Pericardium fibroblast (primary cell): ENCODE measurements around the gene NDUFS7. TPM values are rescaled to one million over a fixed set of nuclear protein-coding genes. Genes with fewer than 3 reads are reported as not detected.

Experiments
- total RNA-seq: library from RNA; depleted of rRNA; stranded (reverse); fragments of >200 nt; gene quantifications from 2 replicates; pipeline ENCODE4 v1.2.3, GENCODE V29; 2015

The NDUFS7 gene
- 74.5 and 93.4 TPM in 2 replicates for total RNA-seq

DNA sequence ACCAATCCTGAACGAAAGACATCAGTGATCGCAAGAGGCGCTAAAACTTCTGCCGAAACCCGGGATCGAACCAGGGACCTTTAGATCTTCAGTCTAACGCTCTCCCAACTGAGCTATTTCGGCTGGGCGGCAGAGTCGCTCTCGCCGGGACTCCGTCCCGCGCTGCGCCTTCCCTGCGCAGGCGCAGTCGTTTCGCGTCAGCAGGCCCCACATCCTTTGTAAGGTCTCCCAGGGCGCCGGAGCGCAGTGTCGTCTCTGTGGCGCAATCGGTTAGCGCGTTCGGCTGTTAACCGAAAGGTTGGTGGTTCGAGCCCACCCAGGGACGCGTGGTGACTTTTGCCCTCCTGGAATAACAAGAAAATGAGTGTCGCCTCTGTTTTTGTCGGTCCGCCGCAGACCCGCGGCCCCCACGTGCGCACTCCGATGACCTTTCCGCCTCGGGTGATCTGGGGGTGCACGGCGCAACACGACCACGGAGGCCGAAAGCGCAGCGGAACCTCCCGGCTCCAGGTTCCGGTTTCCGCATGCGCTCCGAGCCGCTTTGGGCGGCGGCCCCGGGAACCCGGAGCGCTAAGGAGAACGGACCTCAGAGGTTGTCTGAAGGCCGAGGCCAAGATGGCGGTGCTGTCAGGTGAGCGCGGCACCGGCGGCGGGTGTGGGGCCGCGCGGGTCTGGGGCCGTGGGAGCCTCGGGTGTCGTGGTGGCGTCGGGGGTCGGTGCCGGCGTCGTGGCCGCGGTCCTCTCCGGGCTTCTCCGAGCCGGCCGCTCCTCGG, at the start of gene NDUFS7:
TSS of gene NDUFS7 (plus strand) at position 596 of the 773 bp plus-strand sequence. CDS start at position 616, 20 bp downstream.

DNA sequence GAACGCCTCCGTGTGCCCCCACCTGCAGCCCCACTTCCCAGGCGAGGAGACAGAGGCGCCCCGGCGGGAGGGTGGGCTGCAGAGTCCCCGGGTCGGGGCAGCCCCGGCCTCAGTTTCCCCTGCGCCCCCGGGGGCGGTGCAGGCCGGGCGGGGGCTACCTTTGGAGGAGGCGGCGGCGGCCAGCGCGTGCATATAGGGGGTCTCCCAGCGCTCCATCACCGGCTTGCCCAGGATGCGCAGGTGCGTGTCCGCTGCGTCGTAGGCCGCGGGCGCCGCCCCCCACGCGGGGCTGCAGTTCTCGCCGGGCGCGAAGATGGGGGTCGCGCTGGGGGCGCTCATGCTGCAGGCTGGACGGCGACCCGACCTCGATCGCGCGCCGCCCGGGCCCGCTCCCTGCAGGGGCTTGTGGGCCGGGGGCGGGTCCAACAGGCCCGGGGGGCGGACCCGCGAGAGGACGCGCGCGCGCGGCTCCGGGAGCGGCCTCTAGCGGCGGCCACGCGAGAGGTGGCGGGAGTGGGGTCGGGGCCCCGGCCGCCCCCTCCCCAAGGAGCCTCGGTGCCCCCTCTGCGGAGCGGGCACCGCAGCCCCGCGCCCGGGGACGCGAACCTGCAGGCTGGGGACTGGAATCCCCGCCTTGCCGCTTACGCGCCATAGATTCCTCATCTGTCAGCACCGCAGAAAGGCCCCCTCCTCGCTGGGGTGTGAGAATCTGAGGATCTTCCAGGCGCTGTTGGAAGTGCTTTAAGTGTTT, 17.6 kb downstream of the NDUFS7 start, which contains the start of gene GAMT:
TSS of gene GAMT (minus strand) at position 405 of the 751 bp plus-strand sequence. CDS start at position 339, 66 bp downstream.

DNA sequence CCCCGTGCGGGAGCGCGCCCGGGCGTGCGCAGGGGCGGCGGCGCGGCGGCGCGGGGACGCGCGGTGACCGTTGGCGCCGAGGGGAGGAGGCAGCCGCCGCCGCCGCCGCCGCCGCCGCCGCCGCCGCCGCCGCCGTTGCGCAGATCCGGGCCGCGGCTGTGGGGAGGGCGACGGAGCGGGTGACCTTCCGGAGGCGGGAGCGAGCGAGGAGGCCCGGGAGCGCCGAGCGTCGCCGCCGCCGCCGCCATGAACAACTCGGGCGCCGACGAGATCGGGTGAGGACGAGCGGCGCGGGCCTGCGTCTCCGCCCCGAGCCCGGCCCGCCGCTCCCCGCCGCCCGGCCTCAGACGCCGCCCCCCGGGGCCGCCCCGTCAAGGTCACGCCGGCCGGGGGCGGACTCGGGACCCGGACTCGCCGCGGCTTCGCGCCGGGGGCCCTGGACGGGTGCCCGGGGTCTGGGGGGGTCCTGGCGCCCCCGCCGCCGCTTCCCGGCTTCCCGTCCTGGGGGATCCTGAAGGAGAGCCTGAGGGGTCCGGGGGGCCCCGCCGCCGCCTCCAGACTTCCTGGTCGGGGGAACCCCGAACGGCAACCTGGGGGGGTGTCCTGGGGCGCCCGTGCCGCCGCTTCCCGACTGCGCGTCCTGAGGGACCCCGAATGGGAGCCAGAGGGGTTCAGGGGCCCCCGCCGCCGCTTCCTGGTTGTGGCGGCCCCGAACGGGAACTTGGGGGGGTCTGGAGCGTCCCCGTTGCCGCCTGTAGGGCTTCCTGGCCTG, 24.0 kb downstream of the NDUFS7 start, which contains the start of gene DAZAP1:
TSS of gene DAZAP1 (plus strand) at position 59 of the 772 bp plus-strand sequence. CDS start at position 247, 188 bp downstream.

DNA sequence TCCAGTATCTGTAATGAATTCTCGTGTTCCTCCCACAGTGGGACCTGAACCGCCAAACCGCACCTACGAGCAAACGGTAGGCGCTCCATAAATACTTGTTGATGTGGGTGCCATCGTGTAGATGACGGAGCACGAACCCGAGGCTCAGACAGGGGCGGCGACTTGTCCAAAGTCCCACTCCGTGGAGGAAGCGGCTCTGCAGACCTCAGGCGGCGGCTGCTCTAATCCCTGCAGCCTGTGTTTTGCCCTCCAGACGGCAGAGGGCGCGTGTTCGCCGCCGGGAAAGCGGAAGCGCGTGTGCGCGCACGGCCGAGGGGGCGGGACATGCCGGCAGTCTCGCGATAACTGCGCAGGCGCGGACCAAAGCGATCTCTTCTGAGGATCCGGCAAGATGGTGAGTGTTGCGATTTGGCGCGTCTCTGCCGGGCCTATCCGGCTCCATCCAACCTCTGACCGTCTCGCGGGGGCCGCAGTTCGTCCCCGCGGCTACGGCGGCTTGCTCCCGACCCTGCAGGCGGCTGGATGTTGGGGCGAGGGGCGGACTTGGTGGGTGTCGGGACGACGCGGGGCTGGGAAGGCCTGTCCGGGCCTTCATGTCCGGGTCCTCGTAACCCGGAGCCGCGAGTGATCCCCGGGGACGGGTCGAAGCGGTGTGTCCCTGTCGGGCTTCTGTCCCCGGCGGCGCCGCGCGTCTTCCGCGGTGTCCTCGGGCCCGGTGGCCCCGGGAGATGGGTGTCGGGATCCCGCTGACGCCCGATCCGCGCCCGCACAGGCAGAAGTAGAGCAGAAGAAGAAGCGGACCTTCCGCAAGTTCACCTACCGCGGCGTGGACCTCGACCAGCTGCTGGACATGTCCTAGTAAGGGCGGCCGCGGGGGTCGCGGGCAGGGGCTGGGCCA, 54.6 kb downstream of the NDUFS7 start, which contains the start of gene RPS15:
TSS of gene RPS15 (plus strand) at position 362 of the 898 bp plus-strand sequence. CDS start at position 392, 30 bp downstream.

Other genes with a start within 250 kb of the NDUFS7 start
- gene SBNO2, start 209.6 kb upstream of the NDUFS7 start, total RNA-seq = 35.7 and 47.0 TPM in 2 replicates
- 51.6 and 71.1 TPM in 2 replicates for gene STK11, start 178.1 kb upstream of the NDUFS7 start, total RNA-seq
- 3.3 and 5.3 TPM in 2 replicates for gene CBARP, start 145.9 kb upstream of the NDUFS7 start, total RNA-seq
- gene ATP5F1D, start 142.2 kb upstream of the NDUFS7 start, total RNA-seq = 86.9 and 99.1 TPM in 2 replicates
- gene MIDN, start 135.3 kb upstream of the NDUFS7 start, total RNA-seq = 30.0 and 35.2 TPM in 2 replicates
- 265 and 266 TPM in 2 replicates for gene CIRBP, start 114.6 kb upstream of the NDUFS7 start, total RNA-seq
- gene FAM174C, start 108.4 kb upstream of the NDUFS7 start, total RNA-seq = 68.3 and 69.5 TPM in 2 replicates
- gene EFNA2, start 98.0 kb upstream of the NDUFS7 start, total RNA-seq = not detected in 2 replicates
- 52.0 and 87.9 TPM in 2 replicates for gene GAMT, start 17.6 kb downstream of the NDUFS7 start, total RNA-seq
- 34.8 and 39.7 TPM in 2 replicates for gene DAZAP1, start 23.7 kb downstream of the NDUFS7 start, total RNA-seq
- 2,046 and 3,043 TPM in 2 replicates for gene RPS15, start 54.5 kb downstream of the NDUFS7 start, total RNA-seq
- gene APC2, start 66.2 kb downstream of the NDUFS7 start, total RNA-seq = 0.12 and 0.26 TPM in 2 replicates
- gene C19orf25, start 95.3 kb downstream of the NDUFS7 start, total RNA-seq = 33.8 and 60.8 TPM in 2 replicates
- gene PCSK4, start 106.4 kb downstream of the NDUFS7 start, total RNA-seq = 0.12 and 1.0 TPM in 2 replicates
- 6.1 and 12.4 TPM in 2 replicates for gene REEP6, start 107.3 kb downstream of the NDUFS7 start, total RNA-seq
- 8.8 and 14.8 TPM in 2 replicates for gene ADAMTSL5, start 129.1 kb downstream of the NDUFS7 start, total RNA-seq
- not detected in 2 replicates for gene PLK5, start 140.2 kb downstream of the NDUFS7 start, total RNA-seq
- gene MEX3D, start 184.4 kb downstream of the NDUFS7 start, total RNA-seq = 40.6 and 46.9 TPM in 2 replicates
- gene MBD3, start 209.0 kb downstream of the NDUFS7 start, total RNA-seq = 106 and 111 TPM in 2 replicates
- 75.7 and 111 TPM in 2 replicates for gene UQCR11, start 221.6 kb downstream of the NDUFS7 start, total RNA-seq